Activated CD8-positive, alpha-beta T cell treated with anti-CD3 and anti-CD28 coated beads for 36 hours (primary cell): ENCODE measurements around the gene EXPH5. TPM values are rescaled to one million over a fixed set of nuclear protein-coding genes. Genes with fewer than 3 reads are reported as not detected.
A peak's percentile ranks its signal among the peaks of the same experiment; 100 is the strongest.
"Not testable (repeated sequence)": the region's sequence is repeated elsewhere in the genome, so short reads cannot be mapped to it uniquely, and the experiment has no call there.

Experiments used
- ATAC-seq: fragments of 200-7000 bp; cut with Tn5 transposase; one replicate; pipeline ENCODE4 v1.10.0; 2021; ENCODE audit warnings: mild to moderate bottlenecking, moderate library complexity
- CTCF ChIA-PET: fragments of 350-600 bp; sonication (Branson Sonifier 250); formaldehyde crosslinking; loops from one replicate; lab custom pipeline; 2021; ENCODE audit warnings: antibody characterized with exemption; lab: Charles Lee
- POLR2A ChIA-PET: fragments of 350-600 bp; sonication (Branson Sonifier 250); formaldehyde crosslinking; loops from one replicate; lab custom pipeline; 2021; ENCODE audit warnings: antibody characterized with exemption; lab: Charles Lee
- DNase-seq: peaks from one replicate; pipeline ENCODE4 v3.0.0-alpha.2; 2020
- H3K27ac Mint-ChIP-seq: one replicate; pipeline ENCODE4 v1.8.0; 2021; ENCODE audit warnings: mild to moderate bottlenecking, mixed read lengths
- H3K27me3 Mint-ChIP-seq: one replicate; pipeline ENCODE4 v1.8.0; 2021; ENCODE audit warnings: mixed read lengths
- H3K36me3 Mint-ChIP-seq: one replicate; pipeline ENCODE4 v1.8.0; 2021; ENCODE audit warnings: low read depth, mixed read lengths
- H3K4me1 Mint-ChIP-seq: one replicate; pipeline ENCODE4 v1.8.0; 2021; ENCODE audit warnings: low read depth, mixed read lengths
- H3K4me3 Mint-ChIP-seq: one replicate; pipeline ENCODE4 v1.8.0; 2021; ENCODE audit warnings: mild to moderate bottlenecking, moderate library complexity, mixed read lengths
- H3K9me3 Mint-ChIP-seq: one replicate; pipeline ENCODE4 v1.8.0; 2021; ENCODE audit warnings: mixed read lengths
- CTCF ChIP-seq: fragments of 200-600 bp; IDR thresholded peaks from one replicate; pipeline ENCODE4 v1.8.0; 2022; ENCODE audit warnings: antibody characterized with exemption, mild to moderate bottlenecking
- intact Hi-C: fragments of 100-400 bp; cut with micrococcal nuclease; formaldehyde crosslinking; loops from one replicate; pipeline ENCODE4 v1.10.0; 2022
- total RNA-seq, 2 experiments: library from RNA; stranded (reverse); gene quantifications; one replicate each; pipeline ENCODE4 v1.2.3, GENCODE V29; 2021

The EXPH5 gene, protein sequence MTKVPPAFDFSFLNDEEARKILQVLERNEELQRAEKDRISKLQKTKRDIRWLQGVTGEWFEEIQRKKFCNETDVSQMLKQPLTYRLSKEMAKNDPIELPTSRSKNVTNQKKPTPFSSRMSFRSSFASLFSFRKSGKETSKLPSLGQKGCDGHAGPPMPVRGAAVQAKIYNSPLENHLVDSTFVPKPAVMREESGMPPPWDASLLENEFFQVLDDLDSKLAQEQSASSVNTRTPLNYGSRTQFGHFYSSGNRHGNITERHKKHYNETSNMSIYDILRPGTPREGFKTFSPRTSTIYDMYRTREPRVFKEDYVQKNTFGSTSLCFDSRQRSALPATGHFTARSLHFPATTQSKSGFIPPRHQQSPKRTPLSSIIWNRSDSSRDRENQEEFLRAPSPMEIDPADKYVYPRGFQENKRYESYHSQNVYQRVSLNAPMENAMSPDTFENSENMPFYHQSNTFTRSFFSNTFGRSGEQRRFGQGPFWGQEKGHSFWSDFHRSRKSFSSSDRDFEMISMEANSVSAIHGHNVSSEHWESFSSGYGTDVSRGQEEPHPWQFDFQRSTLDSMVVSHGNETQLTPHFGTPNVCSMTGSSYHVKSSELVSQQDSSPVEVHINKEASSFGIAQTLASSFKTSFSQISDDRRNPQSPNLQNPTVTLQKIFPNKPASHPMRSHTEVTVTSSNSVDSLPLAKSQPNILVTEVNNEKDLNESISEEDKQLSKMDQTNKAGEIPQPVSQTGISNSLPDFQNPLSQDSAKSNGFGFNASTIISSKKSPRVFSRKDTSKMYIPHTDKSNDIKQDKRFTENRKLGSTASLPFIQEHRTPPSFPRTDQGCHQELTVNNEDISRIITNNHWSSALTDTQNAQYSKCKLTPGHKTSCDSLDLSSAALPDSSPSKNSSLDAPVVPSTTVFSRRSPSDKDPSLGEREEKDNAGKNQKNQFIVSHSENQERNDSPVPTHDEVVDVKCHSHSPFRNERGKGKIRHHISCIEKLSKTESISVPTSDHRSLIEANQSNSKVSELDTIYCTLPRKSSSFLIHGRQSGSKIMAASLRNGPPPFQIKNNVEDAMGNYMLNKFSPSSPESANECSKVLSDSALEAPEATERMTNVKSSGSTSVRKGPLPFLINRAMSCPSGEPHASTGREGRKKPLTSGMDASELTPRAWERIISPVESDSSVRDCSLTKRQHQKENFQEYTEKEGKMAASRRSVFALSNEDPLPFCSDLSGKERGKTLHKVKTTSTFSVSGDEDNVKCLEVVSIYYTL (N-terminal part only)
- total RNA-seq: 1 to 10 TPM; 2.9 to 4.1 TPM

GRCh38 chr11:108593214-108593922 lies at the start of gene EXPH5:
TSS of gene EXPH5 (minus strand) at chr11:108593768. CDS start at chr11:108593536, 232 bp downstream.
- intact Hi-C loops: loop anchor here (2.0 kb wide), 1 partner anchor 127 kb away; the partner anchor contains the start of gene C11orf65
- ATAC-seq (peak; percentile 99), DNase-seq (peak; percentile 94)
- Mint-ChIP-seq H3K4me1 (peaks cover 17% of the 10 kb centered on the region), H3K36me3 (no peaks in the 10 kb centered on the region), H3K4me3 (peak within 1 kb of the TSS; percentile 90), H3K9me3 (no peaks in the 10 kb centered on the region), H3K27me3 (peaks cover 18% of the 10 kb centered on the region), H3K27ac (peak within 1 kb of the TSS; percentile 82)
- POLR2A ChIA-PET: interaction anchor here (0.7 to 1.6 kb wide), 6 partner anchors 9 to 371 kb away, joined by 3 to 4 read pairs (median 3); partner anchors contain the start of genes ATM, NPAT and POGLUT3
- CTCF ChIA-PET: interaction anchor here (1.0 kb wide), 1 partner anchor 55 kb away, joined by 3 read pairs; no protein-coding TSS in a partner anchor
- no peak for TF ChIP-seq CTCF

GRCh38 chr11:108641752-108642151 lies 48.2 kb upstream of the EXPH5 start:
- CTCF ChIA-PET: interaction anchor here (1.0 kb wide), 1 partner anchor 525 kb away, joined by 3 read pairs; no protein-coding TSS in a partner anchor
- POLR2A ChIA-PET, H3K27me3 Mint-ChIP-seq, H3K4me3 Mint-ChIP-seq, H3K9me3 Mint-ChIP-seq, ATAC-seq, intact Hi-C loops, H3K4me1 Mint-ChIP-seq, H3K36me3 Mint-ChIP-seq, DNase-seq, H3K27ac Mint-ChIP-seq: not testable (repeated sequence)

DNA sequence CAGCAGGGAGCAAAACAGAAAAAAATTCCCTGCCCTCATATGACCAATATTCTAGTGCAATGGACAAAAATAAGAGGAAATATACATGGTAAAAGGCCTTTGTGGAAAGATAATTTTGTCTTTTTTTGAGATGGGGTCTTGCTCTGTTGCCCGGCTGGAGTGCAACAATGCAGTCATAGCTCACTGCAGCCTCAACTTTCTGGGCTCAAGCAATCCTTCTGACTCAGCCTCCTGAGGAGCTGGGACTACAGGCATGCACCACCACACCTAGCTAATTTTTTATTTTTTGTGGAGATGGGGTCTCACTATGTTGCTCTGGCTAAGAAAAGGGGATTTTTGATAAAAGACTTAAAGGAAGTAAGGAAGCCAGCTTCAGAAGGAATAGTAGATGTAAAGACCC lies 45.6 kb upstream of the EXPH5 start:
- Mint-ChIP-seq H3K36me3 (no peaks in the 10 kb centered on the region), H3K27ac (no peak overlapping the region), H3K4me3 (no peak overlapping the region), H3K4me1 (no peaks in the 10 kb centered on the region), H3K27me3 (peaks cover 11% of the 10 kb centered on the region), H3K9me3 (no peaks in the 10 kb centered on the region)
- no peak for TF ChIP-seq CTCF
- CTCF ChIA-PET: interaction anchor here (5.1 kb wide), 1 partner anchor 9 kb away, joined by 34 read pairs; no protein-coding TSS in a partner anchor
- POLR2A ChIA-PET: no interaction called here
- intact Hi-C loops: no loop called here
- DNase-seq (no peak), ATAC-seq (no peak)

- no peak overlapping the region for H3K27ac Mint-ChIP-seq
- TF ChIP-seq CTCF: no peak
- ChIA-PET POLR2A (no interaction called here), CTCF (interaction anchor here (5.1 kb wide), 1 partner anchor 12 kb away, joined by 34 read pairs; no protein-coding TSS in a partner anchor)
- no peak overlapping the region for H3K4me3 Mint-ChIP-seq
- intact Hi-C loops: no loop called here
- H3K9me3 Mint-ChIP-seq: no peaks in the 10 kb centered on the region
- H3K27me3 Mint-ChIP-seq: peaks cover 16% of the 10 kb centered on the region
- no peaks in the 10 kb centered on the region for H3K4me1 Mint-ChIP-seq
- ATAC-seq (no peak), DNase-seq (no peak)
- H3K36me3 Mint-ChIP-seq: no peaks in the 10 kb centered on the region
These were observed 42.7 kb upstream of the EXPH5 start for GRCh38 chr11:108636222-108636621.
